H9 (cell line): ENCODE data around the gene KIAA1143. TPM values are rescaled to one million over a fixed set of nuclear protein-coding genes. Genes with fewer than 3 reads are reported as not detected.

Experiments
- DNase-seq: peaks from one replicate; pipeline ENCODE4 v3.0.0-alpha.2; 2017
- H2AFZ ChIP-seq: one replicate; pipeline ENCODE4 v1.6.1; 2013; ENCODE audit warnings: mild to moderate bottlenecking, low read length, control low read depth, moderate library complexity
- H2AK5ac ChIP-seq: 2 replicates; pipeline ENCODE4 v1.6.1; 2013; ENCODE audit warnings: low read length, control low read depth, mixed read lengths; ENCODE audit not compliant: insufficient read length
- H2BK120ac ChIP-seq: one replicate; pipeline ENCODE4 v1.6.1; 2013; ENCODE audit warnings: low read depth, mild to moderate bottlenecking, low read length, control low read depth, inconsistent platforms; ENCODE audit not compliant: poor library complexity, severe bottlenecking
- H2BK12ac ChIP-seq: 2 replicates; pipeline ENCODE4 v1.6.1; 2013; ENCODE audit warnings: low read length, control low read depth, mixed read lengths, low read depth; ENCODE audit not compliant: insufficient read length
- H2BK15ac ChIP-seq: 2 replicates; pipeline ENCODE4 v1.6.1; 2013; ENCODE audit warnings: low read depth, low read length, control low read depth
- H2BK20ac ChIP-seq: one replicate; pipeline ENCODE4 v1.6.1; 2013; ENCODE audit warnings: low read depth, mild to moderate bottlenecking, low read length, control low read depth, inconsistent platforms; ENCODE audit not compliant: poor library complexity, severe bottlenecking
- H2BK5ac ChIP-seq: 2 replicates; pipeline ENCODE4 v1.6.1; 2013; ENCODE audit warnings: low read length, control low read depth, mixed read lengths; ENCODE audit not compliant: insufficient read length
- H3K14ac ChIP-seq: 2 replicates; pipeline ENCODE4 v1.6.1; 2013; ENCODE audit warnings: low read length, control low read depth; ENCODE audit not compliant: insufficient read depth
- H3K18ac ChIP-seq: 2 replicates; pipeline ENCODE4 v1.6.1; 2013; ENCODE audit warnings: low read depth, mild to moderate bottlenecking, mixed read lengths, low read length, control low read depth; ENCODE audit not compliant: insufficient read length
- H3K23ac ChIP-seq: 2 replicates; pipeline ENCODE4 v1.6.1; 2013; ENCODE audit warnings: low read length, control low read depth, mixed read lengths, low read depth; ENCODE audit not compliant: insufficient read length
- H3K23me2 ChIP-seq: 2 replicates; pipeline ENCODE4 v1.6.1; 2013; ENCODE audit warnings: low read depth, mild to moderate bottlenecking, mixed read lengths, low read length, control low read depth; ENCODE audit not compliant: insufficient read length, poor library complexity, severe bottlenecking
- H3K27ac ChIP-seq: 2 replicates; pipeline ENCODE4 v1.5.1; 2013; ENCODE audit warnings: low read length, control low read depth, mixed read lengths, low read depth; ENCODE audit not compliant: insufficient read length
- H3K27me3 ChIP-seq: 2 replicates; pipeline ENCODE4 v1.6.1; 2013; ENCODE audit warnings: low read length, control low read depth, inconsistent platforms; ENCODE audit not compliant: insufficient read depth
- H3K4ac ChIP-seq: 2 replicates; pipeline ENCODE4 v1.6.1; 2013; ENCODE audit warnings: low read depth, mild to moderate bottlenecking, control low read depth, inconsistent platforms, low read length, moderate library complexity
- H3K4me1 ChIP-seq: 2 replicates; pipeline ENCODE4 v1.6.1; 2013; ENCODE audit warnings: low read length, control low read depth, inconsistent platforms; ENCODE audit not compliant: insufficient read depth
- H3K4me2 ChIP-seq: 2 replicates; pipeline ENCODE4 v1.6.1; 2013; ENCODE audit warnings: low read length, control low read depth, mixed read lengths; ENCODE audit not compliant: insufficient read length, insufficient read depth
- H3K56ac ChIP-seq: 2 replicates; pipeline ENCODE4 v1.6.1; 2013; ENCODE audit warnings: low read depth, mild to moderate bottlenecking, mixed read lengths, low read length, control low read depth; ENCODE audit not compliant: insufficient read length
- H3K79me1 ChIP-seq: 2 replicates; pipeline ENCODE4 v1.6.1; 2013; ENCODE audit warnings: low read depth, mild to moderate bottlenecking, moderate library complexity, low read length, control low read depth, inconsistent platforms; ENCODE audit not compliant: insufficient read depth, poor library complexity, severe bottlenecking
- H3K79me2 ChIP-seq: 2 replicates; pipeline ENCODE4 v1.6.1; 2013; ENCODE audit warnings: low read length, control low read depth, inconsistent platforms; ENCODE audit not compliant: insufficient read depth
- H3K9ac ChIP-seq: 2 replicates; pipeline ENCODE4 v1.6.1; 2013; ENCODE audit warnings: low read length, control low read depth, mixed read lengths; ENCODE audit not compliant: insufficient read length; ENCODE audit errors: extremely low read depth
- H3K9me3 ChIP-seq: one replicate; pipeline ENCODE4 v1.6.1; 2013; ENCODE audit warnings: low read depth, low read length, inconsistent platforms; ENCODE audit not compliant: control insufficient read depth
- H3T11ph ChIP-seq: one replicate; pipeline ENCODE4 v1.6.1; 2013; ENCODE audit warnings: mild to moderate bottlenecking, low read length, control low read depth, inconsistent platforms
- H4K20me1 ChIP-seq: one replicate; pipeline ENCODE4 v1.6.1; 2013; ENCODE audit not compliant: control insufficient read depth, insufficient read length, insufficient read depth
- H4K5ac ChIP-seq: 2 replicates; pipeline ENCODE4 v1.6.1; 2013; ENCODE audit warnings: low read depth, mild to moderate bottlenecking, mixed read lengths, low read length, control low read depth; ENCODE audit not compliant: insufficient read length
- H4K8ac ChIP-seq: replicated peaks from 2 replicates; pipeline ENCODE4 v1.6.1; 2013; ENCODE audit warnings: low read length, control low read depth, mixed read lengths, low read depth; ENCODE audit not compliant: insufficient read length
- H4K91ac ChIP-seq: 2 replicates; pipeline ENCODE4 v1.6.1; 2013; ENCODE audit warnings: low read depth, mild to moderate bottlenecking, moderate library complexity, mixed read lengths, low read length, control low read depth; ENCODE audit not compliant: insufficient read length
- H3K27ac Mint-ChIP-seq, 3 experiments: 2 replicates in 2 of 3; 3 replicates in 1 of 3; pipeline ENCODE4 v1.8.0; 2020 to 2021; ENCODE audit warnings: mixed read lengths in 3 of 3, mild to moderate bottlenecking in 1 of 3, moderate library complexity in 1 of 3
- H3K27me3 Mint-ChIP-seq: 2 replicates; pipeline ENCODE4 v1.8.0; 2021; ENCODE audit warnings: low read depth, mild to moderate bottlenecking, moderate library complexity, mixed read lengths
- H3K36me3 Mint-ChIP-seq, 3 experiments: 2 replicates in 2 of 3; 3 replicates in 1 of 3; pipeline ENCODE4 v1.8.0; 2020 to 2021; ENCODE audit warnings: low read depth in 3 of 3, mixed read lengths in 3 of 3; ENCODE audit not compliant: insufficient read depth in 1 of 3
- H3K4me1 Mint-ChIP-seq, 2 experiments: 2 replicates each; pipeline ENCODE4 v1.8.0; 2020; ENCODE audit warnings: mixed read lengths in 2 of 2
- H3K4me3 Mint-ChIP-seq, 2 experiments: 2 replicates in 1 of 2; 3 replicates in 1 of 2; pipeline ENCODE4 v1.8.0; 2020 to 2021; ENCODE audit warnings: mild to moderate bottlenecking in 2 of 2, mixed read lengths in 2 of 2, moderate library complexity in 1 of 2
- H3K9me3 Mint-ChIP-seq, 2 experiments: 2 replicates in 1 of 2; 3 replicates in 1 of 2; pipeline ENCODE4 v1.8.0; 2020; ENCODE audit warnings: mild to moderate bottlenecking in 2 of 2, mixed read lengths in 2 of 2, moderate library complexity in 1 of 2
- CTCF ChIP-seq: fragments of 200-600 bp; sonication (generic); conservative IDR thresholded peaks from 3 replicates; pipeline ENCODE4 v1.8.0; 2021; ENCODE audit warnings: antibody characterized with exemption, mild to moderate bottlenecking
- WGBS: extraction: QIAGEN DNeasy Blood & Tissue Kit; methylation state at CpG from one replicate; pipeline ENCODE4 v1.1.7; 2013; ENCODE audit warnings: missing lambda C conversion rate, low lambda C conversion rate, mixed read lengths; ENCODE audit not compliant: insufficient read length; ENCODE audit errors: extremely low coverage; 5-methylcytosine and 5-hydroxymethylcytosine counted together
- total RNA-seq: library from RNA; stranded (reverse); gene quantifications from 2 replicates; pipeline ENCODE4 v1.2.1, GENCODE V29; 2021

The KIAA1143 gene
- total RNA-seq, 1 experiment from 2014 or later, result 47.0 TPM

GRCh38 chr3:44805960-44806359, 44.5 kb upstream of the KIAA1143 start:
- no peak overlapping the region for H3K56ac ChIP-seq
- no peaks in the 10 kb centered on the region for H3K79me1 ChIP-seq
- no peak overlapping the region for H3T11ph ChIP-seq
- H2BK120ac ChIP-seq, result no peak overlapping the region
- no peaks in the 10 kb centered on the region for H3K79me2 ChIP-seq
- no peaks in the 10 kb centered on the region for H3K27me3 ChIP-seq
- H3K4me1 ChIP-seq, result no peaks in the 10 kb centered on the region
- Mint-ChIP-seq H3K27me3 (no peaks in the 10 kb centered on the region), H3K9me3 (no peaks in the 10 kb centered on the region), H3K27ac (no peak overlapping the region), H3K36me3 (peaks cover 12 to 69% (median 55%) of the 10 kb centered on the region in 3 experiments; a peak in 6 of 7 replicates), H3K4me1 (no peaks in the 10 kb centered on the region), H3K4me3 (no peak overlapping the region)
- H2BK12ac ChIP-seq, result no peak overlapping the region
- H4K8ac ChIP-seq, result no peak overlapping the region
- no peak overlapping the region for H3K4ac ChIP-seq
- H4K5ac ChIP-seq, result no peak overlapping the region
- H3K23ac ChIP-seq, result no peak overlapping the region
- H2AFZ ChIP-seq, result no peak overlapping the region
- no peak overlapping the region for H2BK20ac ChIP-seq
- WGBS, result no CpG with 5 or more reads among the region's 2 CpGs
- H3K18ac ChIP-seq, result no peak overlapping the region
- no peak overlapping the region for H3K9ac ChIP-seq
- no peaks in the 10 kb centered on the region for H3K23me2 ChIP-seq
- DNase-seq, result no peak
- no peak overlapping the region for H2BK15ac ChIP-seq
- H2AK5ac ChIP-seq, result no peak overlapping the region
- H4K20me1 ChIP-seq, result no peaks in the 10 kb centered on the region
- H3K14ac ChIP-seq, result no peak overlapping the region
- no peak overlapping the region for H3K27ac ChIP-seq
- no peak overlapping the region for H3K4me2 ChIP-seq
- no peaks in the 10 kb centered on the region for H3K9me3 ChIP-seq
- TF ChIP-seq CTCF, result peak; percentile 47; the same call in 2 of the 3 replicates
- no peak overlapping the region for H2BK5ac ChIP-seq
- no peak overlapping the region for H4K91ac ChIP-seq
